GM23338 (cell line): ENCODE measurements around the gene LRRC28. TPM values are rescaled to one million over a fixed set of nuclear protein-coding genes. Genes with fewer than 3 reads are reported as not detected.

Source experiments
- ATAC-seq: fragments of 200-7000 bp; cut with Tn5 transposase; 3 replicates; pipeline ENCODE4 v1.9.1; 2020
- DNase-seq: peaks from one replicate; pipeline ENCODE4 v3.0.0-alpha.2; 2015; ENCODE audit warnings: low spot score
- H2AFZ ChIP-seq: fragments of 200-600 bp; sonication (generic); 2 replicates; pipeline ENCODE4 v1.8.0; 2016; ENCODE audit warnings: antibody characterized with exemption, mild to moderate bottlenecking, moderate library complexity
- H3F3A ChIP-seq: fragments of 200-600 bp; sonication (generic); replicated peaks from 2 replicates; pipeline ENCODE4 v1.8.0; 2017; ENCODE audit warnings: antibody characterized with exemption, mixed run types, low read depth
- H3K27ac ChIP-seq: fragments of 200-600 bp; sonication (generic); 2 replicates; pipeline ENCODE4 v1.6.1; 2016; ENCODE audit warnings: low read depth
- H3K27me3 ChIP-seq: fragments of 200-600 bp; sonication (generic); 2 replicates; pipeline ENCODE4 v1.8.0; 2016; ENCODE audit warnings: mild to moderate bottlenecking, mixed run types, moderate library complexity; ENCODE audit not compliant: insufficient read depth
- H3K36me3 ChIP-seq: fragments of 200-600 bp; sonication (generic); 2 replicates; pipeline ENCODE4 v1.8.0; 2016; ENCODE audit warnings: mild to moderate bottlenecking; ENCODE audit not compliant: insufficient read depth
- H3K4me1 ChIP-seq: fragments of 200-600 bp; sonication (generic); 2 replicates; pipeline ENCODE4 v1.8.0; 2016; ENCODE audit warnings: mild to moderate bottlenecking, moderate library complexity; ENCODE audit not compliant: insufficient read depth
- H3K4me2 ChIP-seq: fragments of 200-600 bp; sonication (generic); 2 replicates; pipeline ENCODE4 v1.7.1; 2017; ENCODE audit warnings: mixed run types
- H3K4me3 ChIP-seq: fragments of 200-600 bp; sonication (generic); 2 replicates; pipeline ENCODE4 v1.6.1; 2016; ENCODE audit warnings: mixed run types
- H3K79me2 ChIP-seq: fragments of 200-600 bp; sonication (generic); replicated peaks from 2 replicates; pipeline ENCODE4 v1.8.0; 2017; ENCODE audit warnings: mild to moderate bottlenecking; ENCODE audit not compliant: insufficient read depth
- H3K9me2 ChIP-seq: fragments of 200-600 bp; sonication (generic); 2 replicates; pipeline ENCODE4 v1.8.0; 2017; ENCODE audit not compliant: insufficient read depth
- H4K20me1 ChIP-seq: fragments of 200-600 bp; sonication (generic); replicated peaks from 2 replicates; pipeline ENCODE4 v1.8.0; 2017; ENCODE audit warnings: mild to moderate bottlenecking; ENCODE audit not compliant: insufficient read depth
- H3K27ac Mint-ChIP-seq: 2 replicates; pipeline ENCODE4 v1.8.0; 2020; ENCODE audit warnings: inconsistent platforms, mild to moderate bottlenecking, moderate library complexity, mixed read lengths
- H3K27me3 Mint-ChIP-seq: 3 replicates; pipeline ENCODE4 v1.8.0; 2022; ENCODE audit warnings: low read depth, mild to moderate bottlenecking, moderate library complexity, mixed read lengths, inconsistent platforms; ENCODE audit not compliant: insufficient read depth, poor library complexity
- H3K36me3 Mint-ChIP-seq: 3 replicates; pipeline ENCODE4 v1.8.0; 2021; ENCODE audit warnings: low read depth, mild to moderate bottlenecking, inconsistent platforms, moderate library complexity, mixed read lengths
- H3K4me1 Mint-ChIP-seq: 3 replicates; pipeline ENCODE4 v1.8.0; 2020; ENCODE audit warnings: mild to moderate bottlenecking, inconsistent platforms, mixed read lengths
- H3K4me3 Mint-ChIP-seq: 3 replicates; pipeline ENCODE4 v1.8.0; 2021; ENCODE audit warnings: moderate library complexity, mild to moderate bottlenecking, inconsistent platforms, mixed read lengths
- H3K9me3 Mint-ChIP-seq: 3 replicates; pipeline ENCODE4 v1.8.0; 2020; ENCODE audit warnings: moderate library complexity, mild to moderate bottlenecking, inconsistent platforms, mixed read lengths
- CREB1 ChIP-seq: fragments of 250-450 bp; sonication (Bioruptor Pico); IDR thresholded peaks from 2 replicates; pipeline ENCODE4 v1.5.0; 2020; ENCODE audit warnings: low read depth, mild to moderate bottlenecking, moderate library complexity
- CTCF ChIP-seq, 2 experiments: fragments of 200-600 bp in 1 of 2; sonication (generic) in 1 of 2; conservative IDR thresholded peaks; 2 replicates each; pipeline versions ENCODE4 v1.5.1 to v1.6.1; 2016 to 2017; ENCODE audit warnings: antibody characterized with exemption in 2 of 2, low read depth in 2 of 2, mild to moderate bottlenecking in 2 of 2, moderate library complexity in 1 of 2
- ETS1 ChIP-seq: IDR thresholded peaks from 2 replicates; pipeline ENCODE4 v1.6.1; 2016; ENCODE audit warnings: antibody characterized with exemption
- EZH2 ChIP-seq: fragments of 200-600 bp; sonication (generic); IDR thresholded peaks from one replicate; pipeline ENCODE4 v1.8.0; 2017; ENCODE audit warnings: antibody characterized with exemption, mild to moderate bottlenecking, low read depth; ENCODE audit not compliant: unreplicated experiment
- EZH2phosphoT487 ChIP-seq: fragments of 200-600 bp; sonication (generic); IDR thresholded peaks from one replicate; pipeline ENCODE4 v1.8.1; 2018; ENCODE audit warnings: antibody characterized with exemption; ENCODE audit not compliant: unreplicated experiment
- JUNB ChIP-seq: IDR thresholded peaks from one replicate; pipeline ENCODE4 v1.6.1; 2016; ENCODE audit warnings: antibody characterized with exemption; ENCODE audit not compliant: unreplicated experiment
- NANOG ChIP-seq: IDR thresholded peaks from 2 replicates; pipeline ENCODE4 v1.6.1; 2016; ENCODE audit warnings: antibody characterized with exemption, borderline replicate concordance
- POLR2AphosphoS5 ChIP-seq: IDR thresholded peaks from 2 replicates; pipeline ENCODE4 v1.6.1; 2016; ENCODE audit warnings: antibody characterized with exemption, low read depth
- STAT1 ChIP-seq: IDR thresholded peaks from one replicate; pipeline ENCODE4 v1.6.1; 2016; ENCODE audit warnings: antibody characterized with exemption; ENCODE audit not compliant: unreplicated experiment
- ZNF114 ChIP-seq: fragments of 250-450 bp; sonication (Bioruptor Pico); IDR thresholded peaks from 2 replicates; pipeline ENCODE4 v1.5.0; 2020; ENCODE audit warnings: mild to moderate bottlenecking, moderate library complexity
- ZNF331 ChIP-seq: fragments of 250-450 bp; sonication (Bioruptor Pico); IDR thresholded peaks from 2 replicates; pipeline ENCODE4 v1.5.0; 2020; ENCODE audit warnings: low read depth, mild to moderate bottlenecking, moderate library complexity
- ZNF462 ChIP-seq: fragments of 250-450 bp; sonication (Bioruptor Pico); IDR thresholded peaks from 2 replicates; pipeline ENCODE4 v1.5.0; 2020; ENCODE audit warnings: mild to moderate bottlenecking, moderate library complexity
- polyA plus RNA-seq: library from polyadenylated mRNA; unstranded; fragments of >200 nt; fragmentation: Nextera tagmentation; extraction: Ambion mirVana; gene quantifications from 2 replicates; pipeline ENCODE4 v1.2.1, GENCODE V29; 2016
- total RNA-seq: library from RNA; depleted of rRNA; stranded (reverse); fragments of >200 nt; shearing (Covaris generic); gene quantifications from 2 replicates; pipeline ENCODE4 v1.2.3, GENCODE V29; 2014

The LRRC28 gene
- total and polyA plus RNA-seq, 2 experiments from 2014 or later, result 12.9 to 28.4 TPM

- Histone ChIP-seq H3K4me3 (no peak overlapping the region), H3K79me2 (no peaks in the 10 kb centered on the region), H2AFZ (no peak overlapping the region), H3F3A (no peaks in the 10 kb centered on the region), H3K4me1 (no peaks in the 10 kb centered on the region), H3K4me2 (no peak overlapping the region), H3K9me2 (no peaks in the 10 kb centered on the region), H4K20me1 (no peaks in the 10 kb centered on the region), H3K27ac (no peak overlapping the region), H3K36me3 (no peaks in the 10 kb centered on the region), H3K27me3 (no peaks in the 10 kb centered on the region)
- TF ChIP-seq CTCF (conservative IDR thresholded peaks at IDR 0.05; ENCODE audit: low read depth in 2 of 2), result peak; percentile 60 to 79
- no peak for TF ChIP-seq ZNF114 (CRISPR knock-in tag)
- Mint-ChIP-seq H3K4me3 (no peak overlapping the region), H3K36me3 (no peaks in the 10 kb centered on the region), H3K27me3 (peaks cover 6% of the 10 kb centered on the region), H3K27ac (no peak overlapping the region), H3K4me1 (peaks cover 6% of the 10 kb centered on the region), H3K9me3 (no peaks in the 10 kb centered on the region)
- DNase-seq, result peak; percentile 68
- ATAC-seq, result peak; percentile 97
These were observed 157.8 kb downstream of the LRRC28 start for GRCh38 chr15:99409097-99409473.

- Mint-ChIP-seq H3K4me3 (no peak overlapping the region), H3K36me3 (no peaks in the 10 kb centered on the region), H3K9me3 (no peaks in the 10 kb centered on the region), H3K4me1 (peaks cover 5% of the 10 kb centered on the region), H3K27ac (no peak overlapping the region), H3K27me3 (peaks cover 6% of the 10 kb centered on the region)
- DNase-seq (no peak), ATAC-seq (no peak)
- no peak overlapping the region for H3K4me2 ChIP-seq
- no peaks in the 10 kb centered on the region for H3K9me2 ChIP-seq
- H3K79me2 ChIP-seq, result no peaks in the 10 kb centered on the region
- H3K36me3 ChIP-seq, result no peaks in the 10 kb centered on the region
- no peaks in the 10 kb centered on the region for H3F3A ChIP-seq
- no peak overlapping the region for H3K4me3 ChIP-seq
- no peak overlapping the region for H2AFZ ChIP-seq
- H3K27ac ChIP-seq, result no peak overlapping the region
- H3K4me1 ChIP-seq, result no peaks in the 10 kb centered on the region
- H3K27me3 ChIP-seq, result no peaks in the 10 kb centered on the region
- H4K20me1 ChIP-seq, result no peaks in the 10 kb centered on the region
- no peak for TF ChIP-seq POLR2AphosphoS5
- no peak for TF ChIP-seq ZNF462 (CRISPR knock-in tag)
- no peak for TF ChIP-seq STAT1
- TF ChIP-seq ETS1, result no peak
- TF ChIP-seq CREB1, result no peak
- TF ChIP-seq CTCF (conservative IDR thresholded peaks at IDR 0.05; ENCODE audit: low read depth in 2 of 2), result no peak
- TF ChIP-seq ZNF114 (CRISPR knock-in tag), result no peak
- no peak for TF ChIP-seq EZH2
- no peak for TF ChIP-seq NANOG
- no peak for TF ChIP-seq ZNF331 (CRISPR knock-in tag)
- TF ChIP-seq JUNB, result no peak
- no peak for TF ChIP-seq EZH2phosphoT487
These were observed 158.3 kb downstream of the LRRC28 start for GRCh38 chr15:99409560-99409959.
